Measurements from ENCODE around the gene FARP1.

Gene FARP1

GRCh38 chr13:98439896-98440295, 297.0 kb downstream of the FARP1 start:
- no peak for DNase-seq (ENCODE audit: low read depth in 4 of 4, low spot score in 1 of 4)

- DNase-seq (ENCODE audit: low read depth in 4 of 4, low spot score in 1 of 4), result no peak
Measured at GRCh38 chr13:98440390-98441055, 297.6 kb downstream of the FARP1 start.

- no peak for DNase-seq (ENCODE audit: low read depth in 4 of 4, low spot score in 1 of 4)
Measured at GRCh38 chr13:98441056-98441676, 298.3 kb downstream of the FARP1 start.

GRCh38 chr13:98442391-98443230, 299.7 kb downstream of the FARP1 start:
- no peak for DNase-seq (ENCODE audit: low read depth in 4 of 4, low spot score in 1 of 4)

GRCh38 chr13:98443329-98443728, 300.4 kb downstream of the FARP1 start:
- no peak for DNase-seq (ENCODE audit: low read depth in 4 of 4, low spot score in 1 of 4)

GRCh38 chr13:98443800-98444325, 301.0 kb downstream of the FARP1 start:
- no peak for DNase-seq (ENCODE audit: low read depth in 4 of 4, low spot score in 1 of 4)

GRCh38 chr13:98444381-98444780, 301.5 kb downstream of the FARP1 start:
- DNase-seq (ENCODE audit: low read depth in 4 of 4, low spot score in 1 of 4), result no peak

- peak; percentile 42 to 68 (median 65) for DNase-seq (ENCODE audit: low read depth in 4 of 4, low spot score in 1 of 4)
Measured at GRCh38 chr13:98445340-98446233, 302.7 kb downstream of the FARP1 start.

- DNase-seq (ENCODE audit: low read depth in 4 of 4, low spot score in 1 of 4), result no peak
Measured at GRCh38 chr13:98446234-98446621, 303.3 kb downstream of the FARP1 start.

GRCh38 chr13:98447130-98447529, 304.2 kb downstream of the FARP1 start:
- no peak for DNase-seq (ENCODE audit: low read depth in 4 of 4, low spot score in 1 of 4)

- DNase-seq (ENCODE audit: low read depth in 4 of 4, low spot score in 1 of 4), result no peak
Measured at GRCh38 chr13:98447881-98448641, 305.2 kb downstream of the FARP1 start.

GRCh38 chr13:98448642-98448928, 305.7 kb downstream of the FARP1 start:
- no peak for DNase-seq (ENCODE audit: low read depth in 4 of 4, low spot score in 1 of 4)

GRCh38 chr13:98449273-98449672, 306.4 kb downstream of the FARP1 start:
- no peak for DNase-seq (ENCODE audit: low read depth in 4 of 4, low spot score in 1 of 4)

GRCh38 chr13:98450026-98450425, 307.1 kb downstream of the FARP1 start:
- no peak for DNase-seq (ENCODE audit: low read depth in 4 of 4, low spot score in 1 of 4)

- no peak for DNase-seq (ENCODE audit: low read depth in 4 of 4, low spot score in 1 of 4)
Measured at GRCh38 chr13:98450539-98451111, 307.7 kb downstream of the FARP1 start.

- no peak for DNase-seq (ENCODE audit: low read depth in 4 of 4, low spot score in 1 of 4)
Measured at GRCh38 chr13:98451676-98452470, 309.0 kb downstream of the FARP1 start.

GRCh38 chr13:98452851-98453843, 310.3 kb downstream of the FARP1 start:
- DNase-seq (ENCODE audit: low read depth in 4 of 4, low spot score in 1 of 4), result no peak

- no peak for DNase-seq (ENCODE audit: low read depth in 4 of 4, low spot score in 1 of 4)
Measured at GRCh38 chr13:98454389-98454881, 311.5 kb downstream of the FARP1 start.
